ENCODE data around the gene DDX21.
"Not testable (repeated sequence)": the region's sequence is repeated elsewhere in the genome, so short reads cannot be mapped to it uniquely, and the experiment has no call there.

Gene DDX21

GRCh38 chr10:68988530-68989316, 32.8 kb downstream of the DDX21 start, which contains the start of gene KIFBP:
TSS of gene KIFBP (plus strand) at chr10:68988803. CDS start at chr10:68988833, 30 bp downstream.
- DNase-seq (ENCODE audit: low read depth): peak; percentile 56

- DNase-seq (ENCODE audit: low read depth): no peak
These were observed 33.5 kb downstream of the DDX21 start for GRCh38 chr10:68989317-68989990.

GRCh38 chr10:68992636-68993440, 36.9 kb downstream of the DDX21 start:
- DNase-seq (ENCODE audit: low read depth): no peak

- DNase-seq (ENCODE audit: low read depth): no peak
These were observed 41.2 kb downstream of the DDX21 start for GRCh38 chr10:68997211-68997610.

GRCh38 chr10:69004821-69005220, 48.9 kb downstream of the DDX21 start:
- DNase-seq (ENCODE audit: low read depth): no peak

GRCh38 chr10:69005704-69006485, 49.9 kb downstream of the DDX21 start:
- no peak for DNase-seq (ENCODE audit: low read depth)

GRCh38 chr10:69007260-69007659, 51.3 kb downstream of the DDX21 start:
- DNase-seq (ENCODE audit: low read depth): no peak

- no peak for DNase-seq (ENCODE audit: low read depth)
These were observed 53.4 kb downstream of the DDX21 start for GRCh38 chr10:69009360-69009759.

- no peak for DNase-seq (ENCODE audit: low read depth)
These were observed 54.2 kb downstream of the DDX21 start for GRCh38 chr10:69010151-69010640.

GRCh38 chr10:69012778-69013177, 56.8 kb downstream of the DDX21 start:
- DNase-seq (ENCODE audit: low read depth): not testable (repeated sequence)

- DNase-seq (ENCODE audit: low read depth): no peak
These were observed 58.2 kb downstream of the DDX21 start for GRCh38 chr10:69014171-69014570.

- DNase-seq (ENCODE audit: low read depth): no peak
These were observed 62.6 kb downstream of the DDX21 start for GRCh38 chr10:69018613-69019012.

GRCh38 chr10:69022611-69023010, 66.6 kb downstream of the DDX21 start:
- no peak for DNase-seq (ENCODE audit: low read depth)

- DNase-seq (ENCODE audit: low read depth): no peak
These were observed 69.5 kb downstream of the DDX21 start for GRCh38 chr10:69025370-69025896.

GRCh38 chr10:69033256-69033655, 77.3 kb downstream of the DDX21 start:
- DNase-seq (ENCODE audit: low read depth): no peak
